Transverse colon (tissue), 3 donors: Measurements from ENCODE around the gene DERA.

Source experiments
- EP300 ChIP-seq: sonication (generic); formaldehyde crosslinking; IDR thresholded peaks from one replicate; pipeline ENCODE4 v1.6.1; 2017; ENCODE audit warnings: antibody characterized with exemption, low read depth
- POLR2A ChIP-seq: fragments of 450-650 bp; IDR thresholded peaks from one replicate; pipeline ENCODE4 v1.6.1; 2016; ENCODE audit warnings: antibody characterized with exemption, mild to moderate bottlenecking, moderate library complexity
- TF ChIP-seq, protein P1 (sequence below), 5 experiments: fragments of 200-600 bp in 3 of 5; fragments of 450-650 bp in 2 of 5; sonication (generic) in 3 of 5; IDR thresholded peaks; 1 replicate in 2 of 5; 2 replicates in 3 of 5; pipeline ENCODE4 v1.5.1; 2016 to 2017; ENCODE audit warnings: antibody characterized with exemption in 5 of 5, inconsistent platforms in 3 of 5, mild to moderate bottlenecking in 2 of 5, moderate library complexity in 1 of 5

DNA sequence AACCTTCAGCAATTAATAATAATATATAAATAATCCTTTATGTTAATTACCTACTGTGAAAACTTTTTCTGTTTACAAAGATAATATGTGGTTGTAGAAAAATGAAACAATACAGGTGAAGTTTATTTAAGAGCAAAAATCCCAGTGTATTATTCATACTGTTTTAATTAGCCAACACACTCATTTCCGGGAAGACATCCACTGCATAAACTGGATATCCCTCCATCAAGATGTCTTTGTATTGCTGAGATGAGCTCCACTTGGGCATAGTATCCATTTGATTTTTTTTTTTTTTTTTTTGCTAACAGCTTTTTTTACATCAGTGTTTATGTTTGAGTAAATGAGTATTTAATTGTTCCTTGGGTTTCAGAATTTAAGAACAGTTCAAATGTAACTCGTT is 13.7 kb upstream of the DERA start:
- TF ChIP-seq, protein P1, sequence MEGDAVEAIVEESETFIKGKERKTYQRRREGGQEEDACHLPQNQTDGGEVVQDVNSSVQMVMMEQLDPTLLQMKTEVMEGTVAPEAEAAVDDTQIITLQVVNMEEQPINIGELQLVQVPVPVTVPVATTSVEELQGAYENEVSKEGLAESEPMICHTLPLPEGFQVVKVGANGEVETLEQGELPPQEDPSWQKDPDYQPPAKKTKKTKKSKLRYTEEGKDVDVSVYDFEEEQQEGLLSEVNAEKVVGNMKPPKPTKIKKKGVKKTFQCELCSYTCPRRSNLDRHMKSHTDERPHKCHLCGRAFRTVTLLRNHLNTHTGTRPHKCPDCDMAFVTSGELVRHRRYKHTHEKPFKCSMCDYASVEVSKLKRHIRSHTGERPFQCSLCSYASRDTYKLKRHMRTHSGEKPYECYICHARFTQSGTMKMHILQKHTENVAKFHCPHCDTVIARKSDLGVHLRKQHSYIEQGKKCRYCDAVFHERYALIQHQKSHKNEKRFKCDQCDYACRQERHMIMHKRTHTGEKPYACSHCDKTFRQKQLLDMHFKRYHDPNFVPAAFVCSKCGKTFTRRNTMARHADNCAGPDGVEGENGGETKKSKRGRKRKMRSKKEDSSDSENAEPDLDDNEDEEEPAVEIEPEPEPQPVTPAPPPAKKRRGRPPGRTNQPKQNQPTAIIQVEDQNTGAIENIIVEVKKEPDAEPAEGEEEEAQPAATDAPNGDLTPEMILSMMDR (IDR thresholded peaks at IDR 0.05), result no peak
- TF ChIP-seq POLR2A (no peak), EP300 (no peak)
